Activated CD4-positive, CD25-positive, alpha-beta regulatory T cell treated with anti-CD3 and anti-CD28 coated beads, Interleukin-2, amount 50 U/mL, for 24 hours (primary cell): ENCODE results near the gene ITSN1.

Experiments
- ATAC-seq, 2 donors: fragments of 150-1000 bp; cut with Tn5 transposase; one replicate each; pipeline ENCODE4 v1.10.0; 2021; ENCODE audit warnings: mild to moderate bottlenecking in 1 of 2, moderate library complexity in 1 of 2

Gene ITSN1

DNA sequence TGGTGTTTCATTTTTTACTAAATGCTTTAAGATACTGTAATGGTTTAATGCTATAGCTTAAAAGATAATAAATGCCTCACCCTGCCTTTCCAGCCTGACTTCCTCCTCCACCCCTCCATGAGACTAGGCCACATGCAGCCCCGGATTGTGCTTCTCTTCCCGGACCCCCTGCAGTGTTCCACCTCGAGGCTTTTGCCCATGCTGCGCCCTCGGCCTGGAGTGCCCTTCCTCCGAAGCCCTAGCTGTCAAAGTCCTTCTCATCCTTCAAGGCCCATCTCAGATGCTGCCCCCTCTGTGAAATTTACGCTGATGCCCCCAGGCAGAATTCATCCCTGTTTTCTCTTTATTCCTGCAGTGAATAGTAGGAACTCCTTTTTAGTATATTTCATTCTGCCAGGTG lies 174.8 kb downstream of the ITSN1 start:
- no peak for ATAC-seq

DNA sequence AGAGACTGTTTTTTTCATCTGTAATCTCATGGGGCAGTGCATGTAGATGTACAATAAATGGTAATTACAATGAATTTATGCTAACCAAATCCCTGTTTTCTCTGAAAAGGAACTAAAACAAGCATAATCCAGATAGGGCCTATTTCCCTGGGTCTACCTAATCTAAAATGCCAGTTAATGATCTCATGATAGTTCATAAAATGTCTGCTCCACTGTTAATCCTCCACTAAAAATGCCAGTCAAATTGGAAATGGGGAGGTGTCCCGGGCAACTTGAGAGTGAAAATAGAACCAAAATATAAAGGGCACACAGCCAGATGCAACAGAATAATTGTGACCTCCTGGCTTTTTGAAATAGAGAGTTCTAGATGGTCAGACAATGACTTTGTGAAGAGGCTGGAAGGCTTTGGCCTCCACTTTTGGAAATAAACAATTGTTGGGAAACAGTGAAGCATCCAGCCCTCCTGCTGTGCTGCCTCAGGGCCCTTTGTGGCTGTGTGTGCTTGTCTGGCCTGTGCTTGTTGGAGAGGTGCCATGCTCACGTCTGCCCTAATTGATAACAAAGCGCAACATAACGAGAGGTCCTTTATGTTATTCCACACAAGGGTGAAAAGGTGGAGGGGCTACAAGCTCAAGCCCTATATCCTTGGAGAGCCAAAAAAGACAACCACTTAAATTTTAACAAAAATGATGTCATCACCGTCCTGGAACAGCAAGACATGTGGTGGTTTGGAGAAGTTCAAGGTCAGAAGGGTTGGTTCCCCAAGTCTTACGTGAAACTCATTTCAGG lies 175.6 kb downstream of the ITSN1 start:
- ATAC-seq = no peak

DNA sequence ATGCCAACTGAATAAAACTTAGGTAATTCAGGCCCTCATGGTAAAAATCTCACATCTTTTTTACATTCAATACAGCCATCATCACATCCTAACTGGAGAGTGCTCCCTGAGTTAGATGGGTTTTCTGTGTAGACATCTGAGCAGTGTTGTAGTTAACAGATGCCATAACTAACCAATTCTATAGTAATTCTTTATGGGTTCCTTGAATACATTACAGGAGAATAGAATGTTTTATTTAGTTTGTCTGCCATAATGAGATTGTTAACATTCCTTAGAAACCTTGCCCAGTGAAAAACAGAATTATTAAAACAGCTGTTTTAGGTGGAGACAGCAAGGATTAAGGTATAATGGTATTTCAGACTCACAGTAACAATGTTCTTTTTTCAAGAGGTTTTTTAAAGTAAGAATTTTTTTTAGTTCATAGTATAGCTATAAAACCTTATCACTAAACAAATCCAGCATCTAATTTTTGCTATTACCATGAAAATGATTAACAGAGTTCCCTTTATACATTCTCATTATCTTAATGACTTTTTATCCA lies 178.0 kb downstream of the ITSN1 start:
- ATAC-seq = no peak

DNA sequence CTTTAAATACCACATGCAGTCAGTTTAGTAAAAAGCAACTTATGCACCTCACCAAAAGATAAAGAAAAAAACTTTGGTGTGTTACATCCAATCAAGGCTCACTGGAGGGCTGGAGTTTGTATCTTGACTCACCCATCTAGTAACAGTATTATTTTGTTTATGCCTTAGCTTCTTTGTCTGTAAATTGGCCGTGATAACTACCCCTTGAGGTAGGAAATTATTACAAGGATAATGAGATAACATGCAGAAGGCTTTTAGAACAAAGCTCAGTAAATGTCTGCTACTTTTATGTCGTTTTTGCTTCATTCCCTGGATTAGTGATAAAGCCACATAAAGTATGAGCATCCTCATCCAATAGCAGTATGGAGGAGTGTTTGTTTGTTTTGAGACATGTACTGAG lies 178.5 kb downstream of the ITSN1 start:
- ATAC-seq = no peak

DNA sequence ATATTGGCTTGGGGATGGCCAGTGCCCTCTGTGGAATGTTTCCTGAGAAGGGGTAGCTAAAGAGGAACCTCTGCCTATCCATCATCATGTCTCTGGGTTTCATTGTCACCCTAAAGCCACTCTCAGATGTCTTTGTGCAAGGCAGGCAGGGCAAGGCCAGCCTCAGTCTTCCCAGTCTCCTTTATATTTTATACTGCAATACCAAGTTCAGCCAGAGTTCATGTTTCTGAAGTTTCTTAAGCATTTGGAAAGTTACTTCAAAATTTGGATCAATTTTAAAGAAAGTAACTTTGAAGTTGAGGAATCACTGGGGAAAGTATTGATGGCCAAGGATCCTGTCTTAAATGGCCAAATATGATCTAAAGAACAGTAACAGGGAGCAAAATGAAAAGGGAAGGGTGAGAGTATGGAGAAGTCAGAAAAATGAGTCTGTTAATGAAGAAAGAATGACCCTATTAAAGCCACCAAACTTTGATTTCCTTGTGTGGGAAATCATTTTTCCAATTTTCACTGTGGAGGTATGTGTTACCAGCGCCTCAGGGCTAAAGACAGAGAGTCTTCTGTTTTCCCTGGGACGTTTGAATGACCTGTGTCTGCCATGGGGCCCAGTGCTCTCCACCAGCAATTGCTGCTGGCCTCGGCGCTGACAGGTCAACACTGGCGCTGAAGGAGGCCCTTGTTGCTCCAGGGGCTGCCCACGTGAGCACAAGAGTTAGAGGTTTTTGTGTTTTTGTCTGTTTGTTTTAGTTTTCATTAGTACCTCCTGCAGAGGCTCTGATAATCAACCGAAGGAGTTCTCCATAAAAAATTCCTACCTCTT lies 179.4 kb downstream of the ITSN1 start:
- ATAC-seq = no peak

GRCh38 chr21:33824156-33824941 lies 182.0 kb downstream of the ITSN1 start:
- ATAC-seq = no peak

DNA sequence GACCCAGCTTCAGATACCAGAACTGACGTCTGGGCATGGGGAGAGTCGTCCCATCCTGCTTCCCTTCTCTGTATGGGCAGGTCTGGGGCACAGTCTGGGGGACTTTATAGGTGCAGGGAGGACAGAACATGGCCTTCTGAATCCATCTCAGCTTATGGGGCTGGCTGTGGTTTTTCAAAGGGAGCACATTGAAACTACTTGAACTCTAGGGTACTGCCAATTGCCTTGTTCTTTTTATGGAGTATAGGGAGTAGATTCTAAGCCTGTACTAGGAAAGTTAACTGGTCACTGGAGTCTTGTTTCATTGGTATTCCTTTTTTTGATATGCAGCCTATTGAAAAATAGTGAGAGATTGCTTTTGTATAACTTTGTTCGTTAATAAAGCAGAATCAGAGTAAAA lies 183.1 kb downstream of the ITSN1 start:
- no peak for ATAC-seq

GRCh38 chr21:33825915-33826314 lies 183.6 kb downstream of the ITSN1 start:
- ATAC-seq = no peak

DNA sequence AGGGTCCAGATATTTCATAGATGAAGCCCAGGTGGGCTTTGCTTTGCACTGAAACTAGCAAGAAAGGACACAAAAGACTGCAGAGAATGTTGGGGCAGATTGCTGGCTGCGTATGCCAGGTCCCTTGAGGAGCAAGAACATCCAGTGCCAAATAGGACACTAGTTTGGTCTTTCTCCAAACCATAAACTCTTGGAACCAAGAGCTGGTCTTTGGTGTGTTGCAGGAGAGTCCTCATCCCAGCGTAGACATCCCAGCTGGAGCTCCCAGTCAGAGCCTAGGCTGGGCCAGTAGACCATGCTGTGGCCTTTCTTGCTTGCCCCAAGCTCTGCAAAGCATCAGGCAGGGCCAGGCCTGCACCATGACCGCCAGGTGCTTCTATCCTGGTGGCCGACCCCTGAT lies 185.8 kb downstream of the ITSN1 start:
- no peak for ATAC-seq

DNA sequence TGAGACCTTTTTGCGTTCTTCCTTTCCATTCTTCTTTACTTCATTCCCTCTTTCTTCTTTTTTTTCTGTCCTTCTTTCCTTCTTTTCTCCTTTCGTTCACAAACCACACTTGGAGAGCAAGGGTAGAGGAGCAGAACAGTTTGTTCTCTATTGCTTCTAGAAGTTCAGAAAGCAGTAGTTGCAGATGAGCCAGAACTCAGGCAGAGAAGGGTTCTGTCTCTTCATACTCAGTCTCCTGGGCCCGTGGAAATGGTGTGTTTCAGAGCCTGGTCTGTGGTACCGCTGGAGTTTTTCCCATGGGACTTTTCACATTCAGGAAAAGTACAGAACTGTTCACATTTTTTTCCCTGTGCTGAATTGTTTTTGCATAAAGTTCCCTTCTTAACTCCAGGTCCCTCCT lies 186.3 kb downstream of the ITSN1 start:
- ATAC-seq = no peak

DNA sequence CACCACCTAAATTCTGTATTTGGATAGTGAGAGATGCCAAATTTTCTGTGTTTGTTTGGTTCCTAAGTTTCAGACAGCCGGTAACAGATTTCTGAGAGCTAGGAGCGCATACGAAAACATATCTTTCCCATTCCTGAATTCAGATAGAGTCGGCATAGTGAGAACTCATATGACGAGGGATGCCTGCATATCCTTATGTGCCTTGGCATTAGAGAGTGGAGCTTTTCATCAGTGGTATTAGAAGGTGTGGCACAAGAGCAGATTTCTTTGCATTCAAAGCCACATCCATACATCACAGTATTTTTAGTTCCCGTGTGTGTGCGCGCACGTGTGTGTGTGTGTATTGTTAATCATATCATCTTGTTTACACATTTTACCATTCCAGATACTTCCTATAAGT lies 187.5 kb downstream of the ITSN1 start:
- no peak for ATAC-seq

- ATAC-seq = no peak
Measured at GRCh38 chr21:33831962-33832659, 189.8 kb downstream of the ITSN1 start.

- no peak for ATAC-seq
Measured at GRCh38 chr21:33834801-33835500, 192.7 kb downstream of the ITSN1 start.

DNA sequence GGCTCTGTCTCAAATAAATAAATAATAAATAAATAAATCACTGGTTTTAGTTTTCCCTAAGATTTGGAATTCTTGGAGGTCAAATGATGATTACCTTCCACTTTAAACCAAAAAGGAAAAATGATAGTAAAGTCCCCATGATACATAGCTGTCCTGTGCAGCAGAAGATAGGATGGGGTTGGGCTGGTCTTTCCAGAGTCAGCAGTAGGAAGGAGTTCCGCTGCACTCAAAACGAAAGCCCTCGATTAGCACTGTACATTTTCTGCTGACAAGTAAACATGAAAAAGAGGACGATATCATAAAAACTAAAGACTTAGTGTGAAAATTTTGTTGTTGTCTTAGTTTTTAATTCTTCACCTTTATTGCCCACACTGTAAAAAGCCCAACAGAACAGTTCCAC lies 193.6 kb downstream of the ITSN1 start:
- no peak for ATAC-seq

DNA sequence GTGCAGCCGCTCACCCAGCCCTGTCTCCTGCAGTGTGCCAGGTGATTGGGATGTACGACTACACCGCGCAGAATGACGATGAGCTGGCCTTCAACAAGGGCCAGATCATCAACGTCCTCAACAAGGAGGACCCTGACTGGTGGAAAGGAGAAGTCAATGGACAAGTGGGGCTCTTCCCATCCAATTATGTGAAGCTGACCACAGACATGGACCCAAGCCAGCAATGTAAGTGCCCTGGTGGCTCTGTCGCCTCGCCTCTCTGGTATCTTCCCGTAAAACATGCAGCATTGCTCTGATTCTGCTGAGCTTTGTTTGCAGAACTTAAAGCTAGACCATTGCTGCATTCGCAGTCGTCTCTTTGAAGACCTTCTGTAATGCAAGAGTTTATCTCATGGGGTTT lies 194.1 kb downstream of the ITSN1 start:
- ATAC-seq = no peak

DNA sequence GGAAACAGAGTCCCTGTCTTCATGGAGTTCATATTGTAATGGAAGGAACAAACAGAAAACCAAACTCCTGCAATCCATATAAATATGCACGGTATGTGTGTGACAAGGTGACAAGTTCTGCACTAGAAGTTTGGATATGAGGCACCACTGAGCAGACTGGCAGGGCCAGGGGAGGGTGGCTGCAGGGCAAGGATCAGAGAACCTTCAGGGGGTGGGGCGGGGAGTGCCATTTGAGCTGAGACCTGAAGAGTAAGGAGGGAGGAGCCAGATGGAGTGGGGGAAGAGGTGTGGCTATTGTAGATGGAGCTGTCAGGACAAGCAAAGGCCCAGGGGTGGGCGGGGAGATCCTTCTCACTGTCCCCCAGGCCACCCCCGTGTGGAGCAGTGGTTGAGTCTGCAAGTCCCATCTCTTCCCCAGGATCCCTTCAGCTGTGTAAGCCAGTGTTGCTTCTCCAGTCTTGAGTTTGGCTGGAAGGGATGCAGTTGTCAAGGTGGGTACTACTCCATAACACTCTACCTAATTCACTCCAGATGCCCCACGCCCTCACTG lies 196.9 kb downstream of the ITSN1 start:
- ATAC-seq = no peak

DNA sequence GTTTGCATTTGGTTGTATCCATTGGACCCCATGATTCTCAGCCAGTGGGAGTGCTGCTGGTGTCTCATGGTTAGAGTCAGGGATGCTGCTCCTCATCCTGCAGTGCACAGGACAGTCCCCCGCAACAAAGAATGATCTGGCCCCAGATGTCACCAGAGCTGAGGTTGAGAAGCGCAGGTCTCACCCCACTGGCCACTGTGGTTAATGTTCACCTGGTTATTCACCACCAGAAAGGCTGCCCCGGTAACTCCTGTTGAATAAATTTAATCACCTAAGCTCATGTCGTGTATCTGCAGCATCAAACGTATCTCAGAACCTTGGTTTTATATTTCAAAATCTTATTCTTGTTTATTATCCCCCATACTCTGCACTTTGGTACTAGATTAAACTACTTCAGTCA lies 197.5 kb downstream of the ITSN1 start:
- ATAC-seq = no peak

DNA sequence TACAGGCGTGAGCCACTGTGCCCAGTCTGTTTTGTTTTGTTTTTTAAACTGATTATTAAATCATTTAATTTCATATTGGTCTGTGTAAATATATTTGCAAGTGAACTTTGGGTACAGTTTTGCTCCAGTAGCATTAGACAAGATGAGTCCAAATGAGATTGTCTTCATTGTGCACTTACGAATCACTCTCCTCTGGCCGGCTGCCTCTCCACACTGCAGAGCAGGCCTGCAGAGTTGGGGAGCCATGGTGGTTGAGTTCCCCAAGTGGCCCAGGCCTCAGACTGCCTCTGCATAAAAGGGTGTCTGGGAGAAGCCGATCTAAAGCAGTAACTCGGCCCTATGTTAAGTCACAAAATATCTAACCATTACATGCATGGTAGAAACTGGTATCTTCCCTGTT lies 198.5 kb downstream of the ITSN1 start:
- no peak for ATAC-seq

DNA sequence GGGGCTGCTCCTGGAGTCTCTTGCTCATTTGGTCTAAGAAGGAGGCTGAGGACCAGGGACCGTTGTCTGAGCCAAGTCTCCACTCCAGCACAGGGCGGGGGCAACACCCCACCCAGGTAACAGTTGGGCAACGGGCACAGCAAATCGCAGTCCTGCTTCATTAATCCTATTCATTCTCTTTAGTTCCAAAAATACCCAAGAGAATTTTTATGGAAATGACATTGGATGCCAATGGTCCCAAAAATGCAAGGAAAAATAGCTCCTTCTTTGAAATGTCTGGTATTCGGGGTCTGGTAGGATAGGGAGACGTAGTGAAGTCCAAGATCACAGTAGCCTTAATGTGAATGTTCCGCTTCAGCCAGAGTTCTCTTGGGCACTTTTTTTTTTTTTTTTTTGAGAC lies 199.3 kb downstream of the ITSN1 start:
- ATAC-seq = no peak

DNA sequence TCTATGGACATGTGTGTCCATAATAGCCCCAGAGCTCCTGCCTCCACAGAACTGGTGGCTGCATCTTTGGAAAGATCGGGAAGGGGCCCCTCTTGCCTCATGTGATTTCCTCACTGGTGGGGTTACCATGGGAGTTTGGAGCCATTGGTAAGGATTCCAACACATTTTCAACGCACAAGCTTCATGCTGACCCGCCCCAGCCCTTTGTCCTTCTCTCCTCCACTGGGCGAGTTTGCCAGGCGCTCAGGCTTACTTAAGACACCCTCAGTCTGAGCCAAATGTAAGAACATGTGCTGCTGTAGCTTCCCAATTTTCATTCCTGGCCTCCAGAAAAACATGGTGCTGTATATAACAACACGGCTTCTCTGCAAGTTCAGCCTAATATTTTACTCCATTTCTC lies 200.9 kb downstream of the ITSN1 start:
- ATAC-seq = no peak

DNA sequence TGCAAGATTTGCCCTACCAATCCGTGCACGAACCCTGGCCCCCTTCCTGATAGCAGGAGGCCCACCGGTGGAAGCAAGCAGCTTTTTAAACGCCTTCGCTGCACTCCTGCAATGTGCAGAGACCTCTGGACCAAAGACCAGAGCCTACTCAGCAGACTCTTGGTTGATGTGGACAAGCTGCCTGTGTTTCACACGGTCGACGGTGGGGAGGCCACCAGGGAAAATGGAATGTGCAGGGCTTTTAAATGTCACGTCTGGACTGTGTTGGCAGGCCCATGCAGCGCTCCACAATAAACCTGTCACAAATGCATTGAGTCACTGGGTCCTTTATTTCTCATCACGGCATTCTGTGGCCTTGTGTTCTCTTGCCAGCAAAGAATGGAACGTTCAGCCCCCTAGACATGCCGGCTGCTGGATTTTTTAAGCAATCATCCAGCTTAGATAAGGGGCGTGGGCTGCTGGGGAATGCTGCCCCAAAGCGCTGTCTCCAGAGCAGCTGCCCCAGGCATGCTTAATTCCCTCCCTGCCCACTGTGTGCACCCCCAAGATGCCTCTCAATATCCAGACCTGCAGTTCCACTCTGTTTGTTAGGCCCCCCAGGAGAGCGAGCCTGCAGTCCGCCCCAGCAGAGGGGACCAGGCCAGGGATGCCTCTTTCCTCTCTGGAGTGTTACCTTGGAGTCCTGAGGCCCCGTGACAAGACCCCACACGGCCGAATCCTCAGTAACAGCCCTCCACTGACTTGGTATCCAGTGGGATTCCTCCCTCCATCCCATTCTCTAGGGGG lies 202.0 kb downstream of the ITSN1 start:
- ATAC-seq = no peak
